ENCODE measurements around the gene MAP3K5. TPM values are rescaled to one million over a fixed set of nuclear protein-coding genes. Genes with fewer than 3 reads are reported as not detected.

The MAP3K5 gene
- total and polyA plus RNA-seq, 9 of the 15 experiments (the other 6 are each of a cell fraction or from before 2014, with no cell fraction given), result 2.2 to 13.0 (median 9.9) TPM

DNA sequence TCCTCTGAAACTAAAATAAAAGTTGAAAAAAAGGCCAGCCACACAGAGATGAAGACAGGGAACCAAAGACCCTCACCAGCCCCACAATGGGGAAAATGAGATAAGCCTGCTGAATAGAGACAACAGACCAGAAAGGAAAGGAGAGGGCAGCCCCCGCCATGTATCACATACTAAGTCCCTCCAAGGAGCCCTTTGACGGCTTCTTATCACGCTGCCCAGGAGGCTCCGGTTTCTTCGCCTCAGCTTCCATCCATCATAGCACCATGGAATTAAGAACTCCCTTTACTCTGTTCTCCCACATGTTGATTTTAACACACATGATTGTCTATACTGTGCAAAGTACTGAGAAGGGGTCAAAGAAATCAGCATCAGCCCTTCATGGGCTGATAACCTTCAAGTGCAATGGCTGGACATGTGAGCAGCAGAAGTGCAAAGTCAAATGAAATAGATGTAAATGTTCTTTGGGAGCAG, 54.9 kb downstream of the MAP3K5 start (continued):
- TF ChIP-seq NRF1 (conservative IDR thresholded peaks at IDR 0.05 in 1 of 2, IDR thresholded peaks at IDR 0.05 in 1 of 2) (no peak), NR1H2 (CRISPR knock-in tag; IDR thresholded peaks at IDR 0.05) (no peak), ZNF263 (CRISPR knock-in tag; IDR thresholded peaks at IDR 0.05; ENCODE audit: borderline replicate concordance) (no peak), ARID2 (IDR thresholded peaks at IDR 0.05) (no peak), ZNF311 (CRISPR knock-in tag; IDR thresholded peaks at IDR 0.05) (no peak), RUNX1 (IDR thresholded peaks at IDR 0.05; ENCODE audit: low read depth) (no peak), HNRNPLL (IDR thresholded peaks at IDR 0.05; ENCODE audit: low read depth, low read length, poor library complexity, severe bottlenecking) (no peak), RBM34 (IDR thresholded peaks at IDR 0.05; ENCODE audit: borderline replicate concordance, insufficient read depth, low read length) (no peak), SOX6 (IDR thresholded peaks at IDR 0.05) (no peak), SREBF2 (CRISPR knock-in tag; IDR thresholded peaks at IDR 0.05) (no peak), CBX8 (IDR thresholded peaks at IDR 0.05; ENCODE audit: borderline replicate concordance, extremely low read depth, low read depth, low read length, poor library complexity, severe bottlenecking) (no peak), ZBTB8A (IDR thresholded peaks at IDR 0.05; ENCODE audit: partially characterized antibody) (no peak), ZNF12 (CRISPR knock-in tag; IDR thresholded peaks at IDR 0.05) (no peak), NCOA4 (IDR thresholded peaks at IDR 0.05; ENCODE audit: partially characterized antibody) (no peak)
- TF ChIP-seq, protein P1, sequence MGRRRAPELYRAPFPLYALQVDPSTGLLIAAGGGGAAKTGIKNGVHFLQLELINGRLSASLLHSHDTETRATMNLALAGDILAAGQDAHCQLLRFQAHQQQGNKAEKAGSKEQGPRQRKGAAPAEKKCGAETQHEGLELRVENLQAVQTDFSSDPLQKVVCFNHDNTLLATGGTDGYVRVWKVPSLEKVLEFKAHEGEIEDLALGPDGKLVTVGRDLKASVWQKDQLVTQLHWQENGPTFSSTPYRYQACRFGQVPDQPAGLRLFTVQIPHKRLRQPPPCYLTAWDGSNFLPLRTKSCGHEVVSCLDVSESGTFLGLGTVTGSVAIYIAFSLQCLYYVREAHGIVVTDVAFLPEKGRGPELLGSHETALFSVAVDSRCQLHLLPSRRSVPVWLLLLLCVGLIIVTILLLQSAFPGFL (CRISPR knock-in tag; IDR thresholded peaks at IDR 0.05), result no peak
- TF ChIP-seq, protein P2, sequence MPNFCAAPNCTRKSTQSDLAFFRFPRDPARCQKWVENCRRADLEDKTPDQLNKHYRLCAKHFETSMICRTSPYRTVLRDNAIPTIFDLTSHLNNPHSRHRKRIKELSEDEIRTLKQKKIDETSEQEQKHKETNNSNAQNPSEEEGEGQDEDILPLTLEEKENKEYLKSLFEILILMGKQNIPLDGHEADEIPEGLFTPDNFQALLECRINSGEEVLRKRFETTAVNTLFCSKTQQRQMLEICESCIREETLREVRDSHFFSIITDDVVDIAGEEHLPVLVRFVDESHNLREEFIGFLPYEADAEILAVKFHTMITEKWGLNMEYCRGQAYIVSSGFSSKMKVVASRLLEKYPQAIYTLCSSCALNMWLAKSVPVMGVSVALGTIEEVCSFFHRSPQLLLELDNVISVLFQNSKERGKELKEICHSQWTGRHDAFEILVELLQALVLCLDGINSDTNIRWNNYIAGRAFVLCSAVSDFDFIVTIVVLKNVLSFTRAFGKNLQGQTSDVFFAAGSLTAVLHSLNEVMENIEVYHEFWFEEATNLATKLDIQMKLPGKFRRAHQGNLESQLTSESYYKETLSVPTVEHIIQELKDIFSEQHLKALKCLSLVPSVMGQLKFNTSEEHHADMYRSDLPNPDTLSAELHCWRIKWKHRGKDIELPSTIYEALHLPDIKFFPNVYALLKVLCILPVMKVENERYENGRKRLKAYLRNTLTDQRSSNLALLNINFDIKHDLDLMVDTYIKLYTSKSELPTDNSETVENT (CRISPR knock-in tag; IDR thresholded peaks at IDR 0.05), result no peak
- TF ChIP-seq, protein P3, sequence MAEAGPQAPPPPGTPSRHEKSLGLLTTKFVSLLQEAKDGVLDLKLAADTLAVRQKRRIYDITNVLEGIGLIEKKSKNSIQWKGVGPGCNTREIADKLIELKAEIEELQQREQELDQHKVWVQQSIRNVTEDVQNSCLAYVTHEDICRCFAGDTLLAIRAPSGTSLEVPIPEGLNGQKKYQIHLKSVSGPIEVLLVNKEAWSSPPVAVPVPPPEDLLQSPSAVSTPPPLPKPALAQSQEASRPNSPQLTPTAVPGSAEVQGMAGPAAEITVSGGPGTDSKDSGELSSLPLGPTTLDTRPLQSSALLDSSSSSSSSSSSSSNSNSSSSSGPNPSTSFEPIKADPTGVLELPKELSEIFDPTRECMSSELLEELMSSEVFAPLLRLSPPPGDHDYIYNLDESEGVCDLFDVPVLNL (CRISPR knock-in tag; IDR thresholded peaks at IDR 0.05; ENCODE audit: low read depth), result no peak
- TF ChIP-seq, protein P4, sequence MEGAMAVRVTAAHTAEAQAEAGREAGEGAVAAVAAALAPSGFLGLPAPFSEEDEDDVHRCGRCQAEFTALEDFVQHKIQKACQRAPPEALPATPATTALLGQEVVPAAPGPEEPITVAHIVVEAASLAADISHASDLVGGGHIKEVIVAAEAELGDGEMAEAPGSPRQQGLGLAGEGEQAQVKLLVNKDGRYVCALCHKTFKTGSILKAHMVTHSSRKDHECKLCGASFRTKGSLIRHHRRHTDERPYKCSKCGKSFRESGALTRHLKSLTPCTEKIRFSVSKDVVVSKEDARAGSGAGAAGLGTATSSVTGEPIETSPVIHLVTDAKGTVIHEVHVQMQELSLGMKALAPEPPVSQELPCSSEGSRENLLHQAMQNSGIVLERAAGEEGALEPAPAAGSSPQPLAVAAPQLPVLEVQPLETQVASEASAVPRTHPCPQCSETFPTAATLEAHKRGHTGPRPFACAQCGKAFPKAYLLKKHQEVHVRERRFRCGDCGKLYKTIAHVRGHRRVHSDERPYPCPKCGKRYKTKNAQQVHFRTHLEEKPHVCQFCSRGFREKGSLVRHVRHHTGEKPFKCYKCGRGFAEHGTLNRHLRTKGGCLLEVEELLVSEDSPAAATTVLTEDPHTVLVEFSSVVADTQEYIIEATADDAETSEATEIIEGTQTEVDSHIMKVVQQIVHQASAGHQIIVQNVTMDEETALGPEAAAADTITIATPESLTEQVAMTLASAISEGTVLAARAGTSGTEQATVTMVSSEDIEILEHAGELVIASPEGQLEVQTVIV (CRISPR knock-in tag; IDR thresholded peaks at IDR 0.05; ENCODE audit: borderline replicate concordance), result no peak
- TF ChIP-seq, protein P5, sequence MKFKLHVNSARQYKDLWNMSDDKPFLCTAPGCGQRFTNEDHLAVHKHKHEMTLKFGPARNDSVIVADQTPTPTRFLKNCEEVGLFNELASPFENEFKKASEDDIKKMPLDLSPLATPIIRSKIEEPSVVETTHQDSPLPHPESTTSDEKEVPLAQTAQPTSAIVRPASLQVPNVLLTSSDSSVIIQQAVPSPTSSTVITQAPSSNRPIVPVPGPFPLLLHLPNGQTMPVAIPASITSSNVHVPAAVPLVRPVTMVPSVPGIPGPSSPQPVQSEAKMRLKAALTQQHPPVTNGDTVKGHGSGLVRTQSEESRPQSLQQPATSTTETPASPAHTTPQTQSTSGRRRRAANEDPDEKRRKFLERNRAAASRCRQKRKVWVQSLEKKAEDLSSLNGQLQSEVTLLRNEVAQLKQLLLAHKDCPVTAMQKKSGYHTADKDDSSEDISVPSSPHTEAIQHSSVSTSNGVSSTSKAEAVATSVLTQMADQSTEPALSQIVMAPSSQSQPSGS (CRISPR knock-in tag; IDR thresholded peaks at IDR 0.05), result no peak
